Endothelial cell of hepatic sinusoid (primary cell): Measurements from ENCODE around the gene MED12L.

ENCODE experiments used
- in situ Hi-C: cut with HindIII; loops from 2 replicates; pipeline ENCODE4 v1.10.0; 2017; ENCODE audit warnings: low sequenced_read_pairs

The MED12L gene

GRCh38 chr3:151400341-151400740 is 314.9 kb downstream of the MED12L start:
- in situ Hi-C loops = no loop called here

GRCh38 chr3:151402349-151402748 is 316.9 kb downstream of the MED12L start:
- in situ Hi-C loops = no loop called here

GRCh38 chr3:151403246-151403645 is 317.8 kb downstream of the MED12L start:
- in situ Hi-C loops = no loop called here

GRCh38 chr3:151404316-151404715 is 318.9 kb downstream of the MED12L start:
- in situ Hi-C loops = no loop called here

- in situ Hi-C loops = no loop called here
These were observed 322.5 kb downstream of the MED12L start for GRCh38 chr3:151407928-151408327.

- in situ Hi-C loops = no loop called here
These were observed 325.6 kb downstream of the MED12L start for GRCh38 chr3:151410891-151411559.

GRCh38 chr3:151412989-151413388 is 327.5 kb downstream of the MED12L start:
- in situ Hi-C loops = no loop called here

GRCh38 chr3:151415289-151415688 is 329.8 kb downstream of the MED12L start:
- in situ Hi-C loops = no loop called here

GRCh38 chr3:151419806-151420205 is 334.3 kb downstream of the MED12L start:
- in situ Hi-C loops = no loop called here

GRCh38 chr3:151421938-151422337 is 336.5 kb downstream of the MED12L start:
- in situ Hi-C loops = no loop called here

- in situ Hi-C loops = no loop called here
These were observed 337.6 kb downstream of the MED12L start for GRCh38 chr3:151423091-151423490.

GRCh38 chr3:151425627-151426340 is 340.3 kb downstream of the MED12L start:
- in situ Hi-C loops = no loop called here

- in situ Hi-C loops = no loop called here
These were observed 340.8 kb downstream of the MED12L start for GRCh38 chr3:151426341-151426657.

GRCh38 chr3:151428386-151428785 is 342.9 kb downstream of the MED12L start:
- in situ Hi-C loops = no loop called here

- in situ Hi-C loops = no loop called here
These were observed 345.5 kb downstream of the MED12L start for GRCh38 chr3:151430821-151431484.

GRCh38 chr3:151431940-151432339 is 346.5 kb downstream of the MED12L start:
- in situ Hi-C loops = no loop called here

- in situ Hi-C loops = no loop called here
These were observed 347.3 kb downstream of the MED12L start for GRCh38 chr3:151432616-151433372.

GRCh38 chr3:151434151-151434890 is 348.9 kb downstream of the MED12L start:
- in situ Hi-C loops = no loop called here

GRCh38 chr3:151436675-151437446 is 351.4 kb downstream of the MED12L start:
- in situ Hi-C loops = no loop called here

GRCh38 chr3:151437906-151438305 is 352.4 kb downstream of the MED12L start:
- in situ Hi-C loops = no loop called here
